HG02870 (cell line): ENCODE measurements around the gene ANKRD35.
A peak's percentile ranks its signal among the peaks of the same experiment; 100 is the strongest.
"Not testable (repeated sequence)": the region's sequence is repeated elsewhere in the genome, so short reads cannot be mapped to it uniquely, and the experiment has no call there.

ENCODE experiments used
- ATAC-seq: cut with Tn5 transposase; IDR thresholded peaks from one replicate; pipeline ENCODE4 v1.9.1; 2021; ENCODE audit warnings: mild to moderate bottlenecking, moderate library complexity; ENCODE audit not compliant: unreplicated experiment

Gene ANKRD35

GRCh38 chr1:145858238-145858900 lies 27.3 kb downstream of the ANKRD35 start:
- ATAC-seq: peak; percentile 17

GRCh38 chr1:145857170-145857569 lies 28.5 kb downstream of the ANKRD35 start:
- ATAC-seq: no peak

GRCh38 chr1:145855426-145855948 lies 30.2 kb downstream of the ANKRD35 start:
- ATAC-seq: no peak

- ATAC-seq: no peak
Measured at GRCh38 chr1:145849356-145850160, 36.1 kb downstream of the ANKRD35 start.

GRCh38 chr1:145847827-145848226 lies 37.8 kb downstream of the ANKRD35 start:
- ATAC-seq: no peak

GRCh38 chr1:145846201-145846612 lies 39.5 kb downstream of the ANKRD35 start:
- ATAC-seq: no peak

- ATAC-seq: peak; percentile 45
Measured at GRCh38 chr1:145845514-145846161, 40.0 kb downstream of the ANKRD35 start, which contains the start of gene NUDT17. TSS of gene NUDT17 (plus strand) at chr1:145845630. CDS start at chr1:145845641, 11 bp downstream.

GRCh38 chr1:145845144-145845513 lies 40.5 kb downstream of the ANKRD35 start:
- peak; percentile 77 for ATAC-seq

GRCh38 chr1:145843031-145843430 lies 42.6 kb downstream of the ANKRD35 start:
- no peak for ATAC-seq

GRCh38 chr1:145837656-145838055 lies 48.0 kb downstream of the ANKRD35 start:
- no peak for ATAC-seq

GRCh38 chr1:145830810-145831209 lies 54.9 kb downstream of the ANKRD35 start:
- ATAC-seq: not testable (repeated sequence)

- ATAC-seq: no peak
Measured at GRCh38 chr1:145828367-145829026, 57.2 kb downstream of the ANKRD35 start.

- ATAC-seq: no peak
Measured at GRCh38 chr1:145827966-145828365, 57.7 kb downstream of the ANKRD35 start.

- no peak for ATAC-seq
Measured at GRCh38 chr1:145826030-145826429, 59.6 kb downstream of the ANKRD35 start.

- ATAC-seq: no peak
Measured at GRCh38 chr1:145824499-145824842, 61.2 kb downstream of the ANKRD35 start.

GRCh38 chr1:145823565-145824498 lies 61.8 kb downstream of the ANKRD35 start, which contains the start of the genes POLR3C and RNF115:
TSS of gene POLR3C (plus strand) at chr1:145824200. CDS start at chr1:145825777, 1,577 bp downstream.
TSS of gene RNF115 (minus strand) at chr1:145824095. CDS start at chr1:145823873, 222 bp downstream.
- peak; percentile 85 for ATAC-seq

- not testable (repeated sequence) for ATAC-seq
Measured at GRCh38 chr1:145822779-145823331, 62.8 kb downstream of the ANKRD35 start.

- not testable (repeated sequence) for ATAC-seq
Measured at GRCh38 chr1:145818095-145818494, 67.6 kb downstream of the ANKRD35 start.
